GM18870 (cell line): ENCODE data around the gene CPEB1.

ENCODE experiments used
- ATAC-seq: cut with Tn5 transposase; IDR thresholded peaks from one replicate; pipeline ENCODE4 v1.9.1; 2021; ENCODE audit warnings: moderate library complexity; ENCODE audit not compliant: unreplicated experiment

The CPEB1 gene

GRCh38 chr15:82647045-82647834 is at the start of gene CPEB1:
CPEB1 (minus strand) TSS chr15:82647363; CDS start chr15:82628459, 18,904 bp downstream.
- no peak for ATAC-seq

GRCh38 chr15:82692171-82692570 is 45.0 kb upstream of the CPEB1 start:
- no peak for ATAC-seq

- ATAC-seq: no peak
Measured at GRCh38 chr15:82689147-82689546, 42.0 kb upstream of the CPEB1 start.

- ATAC-seq: no peak
Measured at GRCh38 chr15:82688691-82689090, 41.5 kb upstream of the CPEB1 start.

- no peak for ATAC-seq
Measured at GRCh38 chr15:82681371-82681770, 34.2 kb upstream of the CPEB1 start.

GRCh38 chr15:82680200-82681102 is 33.3 kb upstream of the CPEB1 start:
- no peak for ATAC-seq

- no peak for ATAC-seq
Measured at GRCh38 chr15:82679626-82680199, 32.5 kb upstream of the CPEB1 start.

- ATAC-seq: no peak
Measured at GRCh38 chr15:82677720-82678323, 30.7 kb upstream of the CPEB1 start.

GRCh38 chr15:82674873-82675272 is 27.7 kb upstream of the CPEB1 start:
- no peak for ATAC-seq

- no peak for ATAC-seq
Measured at GRCh38 chr15:82670699-82671098, 23.5 kb upstream of the CPEB1 start.

- no peak for ATAC-seq
Measured at GRCh38 chr15:82666606-82667005, 19.4 kb upstream of the CPEB1 start.

- no peak for ATAC-seq
Measured at GRCh38 chr15:82664021-82664420, 16.9 kb upstream of the CPEB1 start.

- no peak for ATAC-seq
Measured at GRCh38 chr15:82663186-82663600, 16.0 kb upstream of the CPEB1 start.

- no peak for ATAC-seq
Measured at GRCh38 chr15:82662641-82663040, 15.5 kb upstream of the CPEB1 start.

- ATAC-seq: no peak
Measured at GRCh38 chr15:82660378-82660777, 13.2 kb upstream of the CPEB1 start.

GRCh38 chr15:82656641-82657266 is 9.6 kb upstream of the CPEB1 start:
- ATAC-seq: no peak

- ATAC-seq: no peak
Measured at GRCh38 chr15:82655606-82656005, 8.4 kb upstream of the CPEB1 start.

GRCh38 chr15:82653483-82654168 is 6.5 kb upstream of the CPEB1 start:
- ATAC-seq: no peak

- ATAC-seq: no peak
Measured at GRCh38 chr15:82651708-82652107, 4.5 kb upstream of the CPEB1 start.

- ATAC-seq: no peak
Measured at GRCh38 chr15:82650046-82650670, 3.0 kb upstream of the CPEB1 start.
